ENCODE data around the gene ASIC4. TPM values are rescaled to one million over a fixed set of nuclear protein-coding genes. Genes with fewer than 3 reads are reported as not detected.

The ASIC4 gene
- polyA plus RNA-seq, 3 donors = not detected

GRCh38 chr2:219543596-219544358, 29.5 kb downstream of the ASIC4 start, which contains the start of the genes CHPF and TMEM198:
Gene CHPF (minus strand): TSS chr2:219543809. CDS start chr2:219543538, 271 bp downstream.
Gene TMEM198 (plus strand): TSS chr2:219544028. CDS start chr2:219544728, 700 bp downstream.
- H3K9ac ChIP-seq (ENCODE audit: insufficient read depth, low read length, poor library complexity, severe bottlenecking) = peak within 1 kb of the TSS; percentile 27
- H3K27ac ChIP-seq (ENCODE audit: low read depth in 1 of 2, low read length in 2 of 2) = no peak within 1 kb of the TSS
- H3K27me3 ChIP-seq (ENCODE audit: control insufficient read depth in 2 of 2, insufficient read depth in 2 of 2, low read length in 2 of 2) = peaks cover 24 to 51% of the 10 kb centered on the region in 2 donors
- under 1% methylated on average over 74 of the region's 75 CpGs for WGBS (ENCODE audit: insufficient coverage)
- Mint-ChIP-seq H3K9me3 (peaks cover 0 to 16% (median 2%) of the 10 kb centered on the region in 7 donors), H3K4me3 (peak within 1 kb of the TSS; percentile 78 to 87), H3K27ac (peak within 1 kb of the TSS in 3 of 7 donors; percentile 36 to 73 (median 53)), H3K36me3 (peaks cover 0 to 6% of the 10 kb centered on the region in 2 donors), H3K27me3 (ENCODE audit: low read depth in 3 of 3) (peaks cover 38 to 63% (median 40%) of the 10 kb centered on the region in 3 donors), H3K4me1 (peaks cover 9% of the 10 kb centered on the region)
- peaks cover 21 to 27% of the 10 kb centered on the region in 2 donors for H3K4me1 ChIP-seq (ENCODE audit: control insufficient read depth in 1 of 2, insufficient read depth in 2 of 2, low read length in 2 of 2)
- intact Hi-C loops (cut with micrococcal nuclease) = loop anchor here (2.0 to 5.0 kb wide), 4 partner anchors 41 to 156 kb away; partner anchors contain the start of gene DNPEP (in 1 of the 2)
- no peaks in the 10 kb centered on the region for H4K20me1 ChIP-seq (ENCODE audit: insufficient read depth, low read length)
- no peaks in the 10 kb centered on the region for H3K9me3 ChIP-seq (replicated peaks in 1 of 2; ENCODE audit: control insufficient read depth in 1 of 2, insufficient read depth in 1 of 2, low read length in 2 of 2)
- TF ChIP-seq CTCF (IDR thresholded peaks at IDR 0.05) = no peak
- peak; percentile 87 to 94 (median 90) for DNase-seq
- peak within 1 kb of the TSS; percentile 32 to 76 (median 56) for H3K4me3 ChIP-seq (replicated peaks in 1 of 3; ENCODE audit: low read depth in 2 of 3, low read length in 3 of 3)
- no peaks in the 10 kb centered on the region for H3K36me3 ChIP-seq (replicated peaks in 1 of 2; ENCODE audit: control insufficient read depth in 1 of 2, insufficient read depth in 2 of 2, low read length in 2 of 2)
- peak within 1 kb of the TSS; percentile 90 for H3K4me2 ChIP-seq (replicated peaks; ENCODE audit: extremely low read depth, low read length, poor library complexity, severe bottlenecking)
- H3K79me2 ChIP-seq (ENCODE audit: insufficient read depth, low read length) = no peaks in the 10 kb centered on the region
- H2AFZ ChIP-seq (ENCODE audit: insufficient read depth, low read depth, low read length, poor library complexity, severe bottlenecking) = peak within 1 kb of the TSS; percentile 76

GRCh38 chr2:219544567-219544966, 30.3 kb downstream of the ASIC4 start:
- intact Hi-C loops (cut with micrococcal nuclease) = loop anchor here (5.0 kb wide), 3 partner anchors 42 to 157 kb away; partner anchors contain the start of gene DNPEP (in 1 of the 2)
- no peak overlapping the region for H2AFZ ChIP-seq (ENCODE audit: insufficient read depth, low read depth, low read length, poor library complexity, severe bottlenecking)
- Mint-ChIP-seq H3K4me3 (peak overlapping the region; percentile 44 to 87), H3K27me3 (ENCODE audit: low read depth in 3 of 3) (peaks cover 37 to 69% (median 44%) of the 10 kb centered on the region in 3 donors), H3K4me1 (peaks cover 9% of the 10 kb centered on the region), H3K36me3 (peaks cover 0 to 6% of the 10 kb centered on the region in 2 donors), H3K9me3 (peaks cover 0 to 16% (median 2%) of the 10 kb centered on the region in 7 donors), H3K27ac (peak overlapping the region in 2 of 7 donors; percentile 36 to 53)
- no peak overlapping the region for H3K27ac ChIP-seq (ENCODE audit: low read depth in 1 of 2, low read length in 2 of 2)
- H3K9ac ChIP-seq (ENCODE audit: insufficient read depth, low read length, poor library complexity, severe bottlenecking) = no peak overlapping the region
- H3K4me1 ChIP-seq (ENCODE audit: control insufficient read depth in 1 of 2, insufficient read depth in 2 of 2, low read length in 2 of 2) = peaks cover 21 to 27% of the 10 kb centered on the region in 2 donors
- peaks cover 24 to 52% of the 10 kb centered on the region in 2 donors for H3K27me3 ChIP-seq (ENCODE audit: control insufficient read depth in 2 of 2, insufficient read depth in 2 of 2, low read length in 2 of 2)
- DNase-seq = no peak
- H3K79me2 ChIP-seq (ENCODE audit: insufficient read depth, low read length) = no peaks in the 10 kb centered on the region
- no peak overlapping the region for H3K4me3 ChIP-seq (replicated peaks in 1 of 3; ENCODE audit: low read depth in 2 of 3, low read length in 3 of 3)
- H3K36me3 ChIP-seq (replicated peaks in 1 of 2; ENCODE audit: control insufficient read depth in 1 of 2, insufficient read depth in 2 of 2, low read length in 2 of 2) = no peaks in the 10 kb centered on the region
- H3K4me2 ChIP-seq (replicated peaks; ENCODE audit: extremely low read depth, low read length, poor library complexity, severe bottlenecking) = peak overlapping the region; percentile 90
- H3K9me3 ChIP-seq (replicated peaks in 1 of 2; ENCODE audit: control insufficient read depth in 1 of 2, insufficient read depth in 1 of 2, low read length in 2 of 2) = no peaks in the 10 kb centered on the region
- no peak for TF ChIP-seq CTCF (IDR thresholded peaks at IDR 0.05)
- WGBS (ENCODE audit: insufficient coverage) = 30% methylated on average over 2 of the region's 9 CpGs
- no peaks in the 10 kb centered on the region for H4K20me1 ChIP-seq (ENCODE audit: insufficient read depth, low read length)
